Activated T-helper 17 cell treated with anti-CD3 and anti-CD28 coated beads, Interleukin-2, amount 50 U/mL, for 72 hours (primary cell): ENCODE data around the gene ROR2. TPM values are rescaled to one million over a fixed set of nuclear protein-coding genes. Genes with fewer than 3 reads are reported as not detected.
A peak's percentile ranks its signal among the peaks of the same experiment; 100 is the strongest.
"Not testable (repeated sequence)": the region's sequence is repeated elsewhere in the genome, so short reads cannot be mapped to it uniquely, and the experiment has no call there.

Experiments used
- ATAC-seq: fragments of 150-1000 bp; cut with Tn5 transposase; replicated peaks from 2 replicates; pipeline ENCODE4 v1.10.0; 2021; ENCODE audit warnings: mild to moderate bottlenecking, moderate library complexity
- H3K27ac Mint-ChIP-seq: one replicate; pipeline ENCODE4 v1.8.0; 2022; ENCODE audit warnings: mixed read lengths
- H3K27me3 Mint-ChIP-seq: one replicate; pipeline ENCODE4 v1.8.0; 2022; ENCODE audit warnings: mixed read lengths
- H3K36me3 Mint-ChIP-seq: one replicate; pipeline ENCODE4 v1.8.0; 2022; ENCODE audit warnings: low read depth, mild to moderate bottlenecking, mixed read lengths
- H3K4me1 Mint-ChIP-seq: one replicate; pipeline ENCODE4 v1.8.0; 2022; ENCODE audit warnings: mixed read lengths
- H3K4me3 Mint-ChIP-seq: one replicate; pipeline ENCODE4 v1.8.0; 2022; ENCODE audit warnings: mild to moderate bottlenecking, mixed read lengths
- H3K9me3 Mint-ChIP-seq: one replicate; pipeline ENCODE4 v1.8.0; 2022; ENCODE audit warnings: mixed read lengths
- total RNA-seq, 2 donors: library from RNA; stranded (reverse); gene quantifications; one replicate each; pipeline ENCODE4 v1.2.3, GENCODE V29; 2022

ROR2 gene
- total RNA-seq, 2 donors from 2014 or later = 0.08 TPM; not detected in 1

GRCh38 chr9:91536211-91536691 is 413.8 kb downstream of the ROR2 start:
- Mint-ChIP-seq H3K27me3 (peaks cover 7% of the 10 kb centered on the region), H3K36me3 (no peaks in the 10 kb centered on the region), H3K9me3 (no peaks in the 10 kb centered on the region), H3K4me3 (no peak overlapping the region), H3K27ac (no peak overlapping the region), H3K4me1 (peaks cover 8% of the 10 kb centered on the region)
- no peak for ATAC-seq

- H3K27ac Mint-ChIP-seq = no peak overlapping the region
- no peak for ATAC-seq
- no peaks in the 10 kb centered on the region for H3K36me3 Mint-ChIP-seq
- no peak overlapping the region for H3K4me3 Mint-ChIP-seq
- peaks cover 7% of the 10 kb centered on the region for H3K27me3 Mint-ChIP-seq
- H3K9me3 Mint-ChIP-seq = no peaks in the 10 kb centered on the region
- no peaks in the 10 kb centered on the region for H3K4me1 Mint-ChIP-seq
Observed at GRCh38 chr9:91534374-91534773, 415.7 kb downstream of the ROR2 start.

- no peak overlapping the region for H3K4me3 Mint-ChIP-seq
- H3K27ac Mint-ChIP-seq = no peak overlapping the region
- H3K9me3 Mint-ChIP-seq = no peaks in the 10 kb centered on the region
- no peaks in the 10 kb centered on the region for H3K4me1 Mint-ChIP-seq
- H3K27me3 Mint-ChIP-seq = peaks cover 7% of the 10 kb centered on the region
- no peaks in the 10 kb centered on the region for H3K36me3 Mint-ChIP-seq
- no peak for ATAC-seq
Observed at GRCh38 chr9:91533382-91533781, 416.6 kb downstream of the ROR2 start.

GRCh38 chr9:91532325-91532724 is 417.7 kb downstream of the ROR2 start:
- no peaks in the 10 kb centered on the region for H3K9me3 Mint-ChIP-seq
- H3K4me1 Mint-ChIP-seq = no peaks in the 10 kb centered on the region
- ATAC-seq = no peak
- H3K4me3 Mint-ChIP-seq = no peak overlapping the region
- peaks cover 14% of the 10 kb centered on the region for H3K27me3 Mint-ChIP-seq
- H3K27ac Mint-ChIP-seq = no peak overlapping the region
- H3K36me3 Mint-ChIP-seq = no peaks in the 10 kb centered on the region

- H3K4me1 Mint-ChIP-seq = no peaks in the 10 kb centered on the region
Observed at GRCh38 chr9:91530829-91531228, 419.2 kb downstream of the ROR2 start.

GRCh38 chr9:91522481-91522880 is 427.5 kb downstream of the ROR2 start:
- no peak for ATAC-seq
- no peak overlapping the region for H3K27ac Mint-ChIP-seq
- H3K27me3 Mint-ChIP-seq = peaks cover 29% of the 10 kb centered on the region
- H3K4me1 Mint-ChIP-seq = no peaks in the 10 kb centered on the region
- peaks cover 6% of the 10 kb centered on the region for H3K9me3 Mint-ChIP-seq
- no peaks in the 10 kb centered on the region for H3K36me3 Mint-ChIP-seq
- H3K4me3 Mint-ChIP-seq = no peak overlapping the region

More at GRCh38 chr9:91530829-91531228, 419.2 kb downstream of the ROR2 start:
- H3K36me3 Mint-ChIP-seq = no peaks in the 10 kb centered on the region
- no peak overlapping the region for H3K27ac Mint-ChIP-seq
- peaks cover 21% of the 10 kb centered on the region for H3K27me3 Mint-ChIP-seq
- peaks cover 6% of the 10 kb centered on the region for H3K9me3 Mint-ChIP-seq
- no peak overlapping the region for H3K4me3 Mint-ChIP-seq
- ATAC-seq = no peak

- H3K27ac Mint-ChIP-seq = no peak overlapping the region
- no peaks in the 10 kb centered on the region for H3K9me3 Mint-ChIP-seq
- no peak overlapping the region for H3K4me3 Mint-ChIP-seq
- no peaks in the 10 kb centered on the region for H3K36me3 Mint-ChIP-seq
- no peaks in the 10 kb centered on the region for H3K4me1 Mint-ChIP-seq
- peaks cover 22% of the 10 kb centered on the region for H3K27me3 Mint-ChIP-seq
- ATAC-seq = no peak
Observed at GRCh38 chr9:91519520-91520277, 430.3 kb downstream of the ROR2 start.

- Mint-ChIP-seq H3K4me1 (no peaks in the 10 kb centered on the region), H3K27me3 (peaks cover 21% of the 10 kb centered on the region), H3K36me3 (no peaks in the 10 kb centered on the region), H3K27ac (no peak overlapping the region), H3K9me3 (no peaks in the 10 kb centered on the region), H3K4me3 (no peak overlapping the region)
- ATAC-seq = no peak
Observed at GRCh38 chr9:91518462-91518861, 431.6 kb downstream of the ROR2 start.

- no peak overlapping the region for H3K27ac Mint-ChIP-seq
- H3K27me3 Mint-ChIP-seq = peaks cover 22% of the 10 kb centered on the region
- no peak overlapping the region for H3K4me3 Mint-ChIP-seq
- H3K4me1 Mint-ChIP-seq = no peaks in the 10 kb centered on the region
- H3K9me3 Mint-ChIP-seq = no peaks in the 10 kb centered on the region
- no peaks in the 10 kb centered on the region for H3K36me3 Mint-ChIP-seq
- ATAC-seq = no peak
Observed at GRCh38 chr9:91517801-91518200, 432.2 kb downstream of the ROR2 start.

- not testable (repeated sequence) for H3K4me3 Mint-ChIP-seq, ATAC-seq, H3K9me3 Mint-ChIP-seq, H3K4me1 Mint-ChIP-seq, H3K36me3 Mint-ChIP-seq, H3K27ac Mint-ChIP-seq
- H3K27me3 Mint-ChIP-seq = peaks cover 24% of the 10 kb centered on the region
Observed at GRCh38 chr9:91517332-91517731, 432.7 kb downstream of the ROR2 start.

GRCh38 chr9:91516777-91517176 is 433.3 kb downstream of the ROR2 start:
- H3K9me3 Mint-ChIP-seq = peaks cover 4% of the 10 kb centered on the region
- ATAC-seq = no peak
- no peak overlapping the region for H3K27ac Mint-ChIP-seq
- no peaks in the 10 kb centered on the region for H3K4me1 Mint-ChIP-seq
- no peak overlapping the region for H3K4me3 Mint-ChIP-seq
- H3K27me3 Mint-ChIP-seq = peaks cover 26% of the 10 kb centered on the region
- no peaks in the 10 kb centered on the region for H3K36me3 Mint-ChIP-seq

GRCh38 chr9:91516081-91516480 is 433.9 kb downstream of the ROR2 start:
- peaks cover 4% of the 10 kb centered on the region for H3K9me3 Mint-ChIP-seq

GRCh38 chr9:91515074-91515687 is 434.8 kb downstream of the ROR2 start:
- peaks cover 29% of the 10 kb centered on the region for H3K27me3 Mint-ChIP-seq
- peak; percentile 65 for ATAC-seq
- no peaks in the 10 kb centered on the region for H3K4me1 Mint-ChIP-seq
- no peaks in the 10 kb centered on the region for H3K36me3 Mint-ChIP-seq
- no peak overlapping the region for H3K27ac Mint-ChIP-seq
- no peak overlapping the region for H3K4me3 Mint-ChIP-seq
- peaks cover 4% of the 10 kb centered on the region for H3K9me3 Mint-ChIP-seq

More at GRCh38 chr9:91516081-91516480, 433.9 kb downstream of the ROR2 start:
- Mint-ChIP-seq H3K4me1 (no peaks in the 10 kb centered on the region), H3K27me3 (peaks cover 29% of the 10 kb centered on the region), H3K36me3 (no peaks in the 10 kb centered on the region), H3K4me3 (no peak overlapping the region), H3K27ac (no peak overlapping the region)
- ATAC-seq = no peak
